HepG2 (cell line): ENCODE results near the gene CHD2. TPM values are rescaled to one million over a fixed set of nuclear protein-coding genes. Genes with fewer than 3 reads are reported as not detected.

ENCODE experiments used
- ATAC-seq: fragments of 200-7000 bp; cut with Tn5 transposase; 3 replicates; pipeline ENCODE4 v1.9.1; 2020; ENCODE audit warnings: mild to moderate bottlenecking, moderate library complexity
- BruUV-seq: library from RNA; stranded (reverse); fragments of 400-500 nt; replicated peaks from 2 replicates; lab custom pipeline; 2021; lab: Mats Ljungman, UMichigan
- CTCF ChIA-PET: fragments of 300-600 bp; formaldehyde crosslinking; extraction: SDS; loops from one replicate; lab custom pipeline; 2021; ENCODE audit warnings: low total read pairs, inconsistent platforms, low intra/inter-chr PET ratio; lab: Yijun Ruan, JAX
- POLR2A ChIA-PET: fragments of 350-600 bp; sonication (Branson Sonifier 250); formaldehyde crosslinking; loops from one replicate; lab custom pipeline; 2020; ENCODE audit warnings: antibody characterized with exemption, inconsistent platforms; lab: Yijun Ruan, JAX
- DNase-seq: peaks from one replicate; pipeline ENCODE4 v3.0.0-alpha.2; 2015; ENCODE audit warnings: low spot score
- FAIRE-seq: peaks from 3 replicates; lab custom pipeline; 2011; peaks lifted over from hg19 to GRCh38; lab: Jason Lieb, UNC
- H2AFZ ChIP-seq: one replicate; pipeline ENCODE4 v1.6.1; 2011; ENCODE audit warnings: low read length, inconsistent platforms
- H3K27ac ChIP-seq: fragments of 300-600 bp; 3 replicates; pipeline ENCODE4 v1.8.0; 2011; ENCODE audit warnings: mixed run types, mild to moderate bottlenecking, mixed read lengths, low read length, inconsistent platforms; ENCODE audit not compliant: insufficient read depth; ENCODE audit errors: extremely low read length
- H3K27me3 ChIP-seq, 2 experiments: fragments of 200-600 bp in 1 of 2; 2 replicates in 1 of 2; 3 replicates in 1 of 2; pipeline versions ENCODE4 v1.6.0 to v1.8.0; 2011; ENCODE audit warnings: low read length in 2 of 2, mild to moderate bottlenecking in 2 of 2, moderate library complexity in 2 of 2, inconsistent platforms in 1 of 2; ENCODE audit not compliant: insufficient read depth in 2 of 2, control insufficient read depth in 1 of 2
- H3K36me3 ChIP-seq, 2 experiments: fragments of 200-600 bp in 1 of 2; replicated peaks in 1 of 2; 2 replicates in 1 of 2; 3 replicates in 1 of 2; pipeline versions ENCODE4 v1.5.1 to v1.8.0; 2011; ENCODE audit warnings: low read length in 2 of 2, inconsistent platforms in 1 of 2; ENCODE audit not compliant: insufficient read depth in 2 of 2, control insufficient read depth in 1 of 2
- H3K4me1 ChIP-seq: 2 replicates; pipeline ENCODE4 v1.5.1; 2012; ENCODE audit warnings: low read length, inconsistent platforms; ENCODE audit not compliant: insufficient read depth
- H3K4me2 ChIP-seq: 2 replicates; pipeline ENCODE4 v1.6.0; 2011; ENCODE audit warnings: low read depth, low read length, inconsistent platforms
- H3K4me3 ChIP-seq, 3 experiments: fragments of 200-600 bp in 1 of 3; sonication (generic), shearing (Covaris generic) in 1 of 3; replicated peaks in 1 of 3; 2 replicates each; pipeline ENCODE4 v1.5.1; 2011 to 2016; ENCODE audit warnings: low read length in 3 of 3, inconsistent platforms in 2 of 3, low read depth in 2 of 3, mild to moderate bottlenecking in 2 of 3, control low read depth in 1 of 3, mixed read lengths in 1 of 3; ENCODE audit not compliant: insufficient read depth in 1 of 3
- H3K79me2 ChIP-seq: one replicate; pipeline ENCODE4 v1.6.1; 2011; ENCODE audit warnings: low read length, inconsistent platforms; ENCODE audit not compliant: insufficient read depth
- H3K9ac ChIP-seq: 2 replicates; pipeline ENCODE4 v1.6.0; 2011; ENCODE audit warnings: mild to moderate bottlenecking, low read depth, low read length, inconsistent platforms; ENCODE audit not compliant: insufficient read depth
- H3K9me3 ChIP-seq: 2 replicates; pipeline ENCODE4 v1.5.1; 2012; ENCODE audit warnings: mild to moderate bottlenecking, low read length
- H4K20me1 ChIP-seq: 2 replicates; pipeline ENCODE4 v1.6.0; 2011; ENCODE audit warnings: inconsistent platforms, mild to moderate bottlenecking, low read length, moderate library complexity; ENCODE audit not compliant: insufficient read depth
- ARHGAP35 ChIP-seq: sonication (generic); formaldehyde crosslinking; IDR thresholded peaks from 2 replicates; pipeline ENCODE4 v1.9.0; 2022; ENCODE audit warnings: mild to moderate bottlenecking, inconsistent platforms, moderate library complexity, missing genetic modification reagents, borderline replicate concordance
- FIP1L1 ChIP-seq: fragments of 200-400 bp; formaldehyde crosslinking; IDR thresholded peaks from 2 replicates; pipeline ENCODE4 v1.6.1; 2018; ENCODE audit warnings: low read depth, mild to moderate bottlenecking, low read length, moderate library complexity, borderline replicate concordance; ENCODE audit not compliant: insufficient read depth
- HOXA9 ChIP-seq: sonication (generic); formaldehyde crosslinking; IDR thresholded peaks from 2 replicates; pipeline ENCODE4 v1.8.1; 2022; ENCODE audit warnings: missing genetic modification reagents, mild to moderate bottlenecking, moderate library complexity, borderline replicate concordance
- MAFF ChIP-seq: IDR thresholded peaks from 2 replicates; pipeline ENCODE4 v1.6.1; 2011; ENCODE audit warnings: low read depth, low read length, improper control_type of control experiment
- NAIF1 ChIP-seq: sonication (generic); formaldehyde crosslinking; IDR thresholded peaks from 2 replicates; pipeline ENCODE4 v1.5.0; 2020; ENCODE audit warnings: mild to moderate bottlenecking, missing genetic modification reagents, borderline replicate concordance
- NCOA5 ChIP-seq: sonication (generic); formaldehyde crosslinking; IDR thresholded peaks from 2 replicates; pipeline ENCODE4 v1.4.0; 2020; ENCODE audit warnings: missing genetic modification reagents
- RFX1 ChIP-seq: fragments of 450-650 bp; IDR thresholded peaks from 2 replicates; pipeline ENCODE4 v1.6.1; 2017
- RXRA ChIP-seq: sonication (generic); formaldehyde crosslinking; IDR thresholded peaks from 2 replicates; pipeline ENCODE4 v1.5.1; 2020; ENCODE audit warnings: missing genetic modification reagents
- SALL1 ChIP-seq: sonication (generic); formaldehyde crosslinking; IDR thresholded peaks from 2 replicates; pipeline ENCODE4 v1.8.0; 2022; ENCODE audit warnings: mild to moderate bottlenecking, missing genetic modification reagents
- SMC3 ChIP-seq: IDR thresholded peaks from 2 replicates; pipeline ENCODE4 v1.6.1; 2011; ENCODE audit warnings: low read length, improper control_type of control experiment
- TAF1 ChIP-seq: sonication (generic); formaldehyde crosslinking; IDR thresholded peaks from 2 replicates; pipeline ENCODE4 v1.4.0; 2020; ENCODE audit warnings: missing genetic modification reagents
- ZFP36L1 ChIP-seq: sonication (generic); formaldehyde crosslinking; IDR thresholded peaks from 2 replicates; pipeline ENCODE4 v1.8.0; 2022; ENCODE audit warnings: mild to moderate bottlenecking, missing genetic modification reagents, moderate library complexity
- ZNF446 ChIP-seq: sonication (generic); formaldehyde crosslinking; IDR thresholded peaks from 2 replicates; pipeline ENCODE4 v1.5.0; 2020; ENCODE audit warnings: mild to moderate bottlenecking, missing genetic modification reagents
- ZNF460 ChIP-seq: sonication (generic); formaldehyde crosslinking; IDR thresholded peaks from 2 replicates; pipeline ENCODE4 v1.5.1; 2020; ENCODE audit warnings: missing genetic modification reagents, mild to moderate bottlenecking, borderline replicate concordance
- ZNF597 ChIP-seq: sonication (generic); formaldehyde crosslinking; IDR thresholded peaks from 2 replicates; pipeline ENCODE4 v1.5.0; 2020; ENCODE audit warnings: missing genetic modification reagents
- ZNF816 ChIP-seq: sonication (generic); formaldehyde crosslinking; IDR thresholded peaks from 2 replicates; pipeline ENCODE4 v1.8.0; 2022; ENCODE audit warnings: missing genetic modification reagents, mild to moderate bottlenecking, borderline replicate concordance
- ZSCAN9 ChIP-seq: IDR thresholded peaks from 2 replicates; pipeline ENCODE4 v1.6.1; 2016; ENCODE audit warnings: borderline replicate concordance
- WGBS: methylation state at CpG from one replicate; pipeline ENCODE4 v1.1.6; 2017; ENCODE audit warnings: low lambda C conversion rate; 5-methylcytosine and 5-hydroxymethylcytosine counted together
- in situ Hi-C: cut with HindIII; loops from 2 replicates; pipeline ENCODE4 v1.10.0; 2017; ENCODE audit warnings: low pct_unique_long_range_greater_than_20kb; ENCODE audit not compliant: extremely low pct_ligation_motif_present
- intact Hi-C: fragments of 100-400 bp; cut with micrococcal nuclease; formaldehyde crosslinking; loops from one replicate; pipeline ENCODE4 v1.10.0; 2022; ENCODE audit not compliant: unreplicated experiment
- polyA plus RNA-seq, 8 experiments: library from polyadenylated mRNA; depleted of rRNA in 3 of 8; stranded (reverse) in 7 of 8; unstranded in 1 of 8; fragments of >200 nt; fragmentation: Illumina TruSeq in 4 of 8; extraction: Trizol in 4 of 8; gene quantifications; 2 replicates each; pipeline versions ENCODE4 v1.2.1 to v1.2.3, GENCODE V29; 2011 to 2016; ENCODE audit warnings: low read depth in 4 of 8, missing spikeins in 1 of 8, mixed read lengths in 1 of 8; ENCODE audit not compliant: insufficient read depth in 1 of 8
- total RNA-seq, 5 experiments: library from RNA; depleted of rRNA; stranded (reverse); fragments of >200 nt; fragmentation: Illumina TruSeq; extraction: Trizol; gene quantifications; 2 replicates each; pipeline ENCODE4 v1.2.3, GENCODE V29; 2016; ENCODE audit warnings: low read depth in 1 of 5
- TF ChIP-seq, protein P1 (sequence below): sonication (generic); formaldehyde crosslinking; IDR thresholded peaks from 2 replicates; pipeline ENCODE4 v1.5.0; 2020; ENCODE audit warnings: mild to moderate bottlenecking, missing genetic modification reagents, borderline replicate concordance
- TF ChIP-seq, protein P2 (sequence below): sonication (generic); formaldehyde crosslinking; IDR thresholded peaks from 2 replicates; pipeline ENCODE4 v1.4.0; 2020; ENCODE audit warnings: mild to moderate bottlenecking, missing genetic modification reagents

The CHD2 gene
- total and polyA plus RNA-seq, 2 of the 13 experiments (the other 11 are each of a cell fraction or from before 2014, with no cell fraction given), result 54.0 to 54.1 TPM

DNA sequence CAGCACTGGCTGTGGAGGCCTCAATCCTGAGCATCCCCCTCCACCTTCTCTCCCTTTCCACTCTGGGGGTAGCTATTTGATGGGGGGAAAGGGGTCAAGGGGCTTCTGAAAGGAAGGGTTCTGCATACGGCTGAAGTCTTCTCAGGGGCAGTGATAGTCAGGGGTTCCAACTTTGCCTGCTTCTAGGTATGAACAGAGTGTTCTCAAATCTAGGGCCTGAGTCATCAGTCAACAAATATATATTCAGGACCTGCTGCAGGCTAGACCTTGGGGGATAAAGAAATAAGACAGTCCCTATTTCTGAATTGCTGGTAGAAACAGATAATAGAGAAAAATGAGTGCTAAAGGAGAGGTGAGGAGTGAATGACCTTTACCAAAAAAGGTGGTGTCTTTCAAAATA lies 176.1 kb downstream of the CHD2 start:
- in situ Hi-C loops (loop anchor here (25.0 kb wide), 1 partner anchor 261 kb away; no protein-coding TSS in a partner anchor), intact Hi-C loops (loop anchor here (1.0 kb wide), 1 partner anchor 16 kb away; no protein-coding TSS in a partner anchor)
- POLR2A ChIA-PET, result no interaction called here
- WGBS, result no CpG with 5 or more reads among the region's 1 CpG
- H3K9ac ChIP-seq, result no peak overlapping the region
- no peak for FAIRE-seq
- no peak overlapping the region for H3K27ac ChIP-seq
- H2AFZ ChIP-seq, result no peak overlapping the region
- H3K4me3 ChIP-seq, result no peak overlapping the region
- DNase-seq, result no peak
- H3K36me3 ChIP-seq, result no peaks in the 10 kb centered on the region
- no peak overlapping the region for H3K4me2 ChIP-seq
- no peaks in the 10 kb centered on the region for H3K4me1 ChIP-seq
- BruUV-seq, result no TSS peak
- ATAC-seq, result no peak
- H3K27me3 ChIP-seq, result peaks cover 15 to 89% of the 10 kb centered on the region in 2 experiments
- CTCF ChIA-PET, result no interaction called here
- no peaks in the 10 kb centered on the region for H3K79me2 ChIP-seq
- H4K20me1 ChIP-seq, result no peaks in the 10 kb centered on the region
- no peaks in the 10 kb centered on the region for H3K9me3 ChIP-seq
- TF ChIP-seq ZNF597 (CRISPR knock-in tag) (no peak), ZNF816 (no peak), ZNF460 (CRISPR knock-in tag) (no peak), MAFF (no peak), ZSCAN9 (CRISPR knock-in tag) (no peak), SMC3 (no peak), NCOA5 (no peak), RFX1 (no peak), ARHGAP35 (CRISPR knock-in tag) (no peak), ZFP36L1 (CRISPR knock-in tag) (no peak), RXRA (CRISPR knock-in tag) (no peak), TAF1 (CRISPR knock-in tag) (no peak), FIP1L1 (no peak), HOXA9 (CRISPR knock-in tag) (no peak), ZNF446 (CRISPR knock-in tag) (no peak), SALL1 (CRISPR knock-in tag) (no peak), NAIF1 (CRISPR knock-in tag) (no peak)
- TF ChIP-seq, protein P1, sequence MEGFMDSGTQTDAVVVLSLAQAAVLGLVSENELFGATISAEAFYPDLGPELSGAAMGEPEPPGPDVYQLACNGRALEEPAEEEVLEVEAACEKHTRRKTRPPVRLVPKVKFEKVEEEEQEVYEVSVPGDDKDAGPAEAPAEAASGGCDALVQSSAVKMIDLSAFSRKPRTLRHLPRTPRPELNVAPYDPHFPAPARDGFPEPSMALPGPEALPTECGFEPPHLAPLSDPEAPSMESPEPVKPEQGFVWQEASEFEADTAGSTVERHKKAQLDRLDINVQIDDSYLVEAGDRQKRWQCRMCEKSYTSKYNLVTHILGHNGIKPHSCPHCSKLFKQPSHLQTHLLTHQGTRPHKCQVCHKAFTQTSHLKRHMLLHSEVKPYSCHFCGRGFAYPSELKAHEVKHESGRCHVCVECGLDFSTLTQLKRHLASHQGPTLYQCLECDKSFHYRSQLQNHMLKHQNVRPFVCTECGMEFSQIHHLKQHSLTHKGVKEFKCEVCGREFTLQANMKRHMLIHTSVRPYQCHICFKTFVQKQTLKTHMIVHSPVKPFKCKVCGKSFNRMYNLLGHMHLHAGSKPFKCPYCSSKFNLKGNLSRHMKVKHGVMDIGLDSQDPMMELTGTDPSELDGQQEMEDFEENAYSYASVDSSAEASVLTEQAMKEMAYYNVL (CRISPR knock-in tag), result no peak
- TF ChIP-seq, protein P2, sequence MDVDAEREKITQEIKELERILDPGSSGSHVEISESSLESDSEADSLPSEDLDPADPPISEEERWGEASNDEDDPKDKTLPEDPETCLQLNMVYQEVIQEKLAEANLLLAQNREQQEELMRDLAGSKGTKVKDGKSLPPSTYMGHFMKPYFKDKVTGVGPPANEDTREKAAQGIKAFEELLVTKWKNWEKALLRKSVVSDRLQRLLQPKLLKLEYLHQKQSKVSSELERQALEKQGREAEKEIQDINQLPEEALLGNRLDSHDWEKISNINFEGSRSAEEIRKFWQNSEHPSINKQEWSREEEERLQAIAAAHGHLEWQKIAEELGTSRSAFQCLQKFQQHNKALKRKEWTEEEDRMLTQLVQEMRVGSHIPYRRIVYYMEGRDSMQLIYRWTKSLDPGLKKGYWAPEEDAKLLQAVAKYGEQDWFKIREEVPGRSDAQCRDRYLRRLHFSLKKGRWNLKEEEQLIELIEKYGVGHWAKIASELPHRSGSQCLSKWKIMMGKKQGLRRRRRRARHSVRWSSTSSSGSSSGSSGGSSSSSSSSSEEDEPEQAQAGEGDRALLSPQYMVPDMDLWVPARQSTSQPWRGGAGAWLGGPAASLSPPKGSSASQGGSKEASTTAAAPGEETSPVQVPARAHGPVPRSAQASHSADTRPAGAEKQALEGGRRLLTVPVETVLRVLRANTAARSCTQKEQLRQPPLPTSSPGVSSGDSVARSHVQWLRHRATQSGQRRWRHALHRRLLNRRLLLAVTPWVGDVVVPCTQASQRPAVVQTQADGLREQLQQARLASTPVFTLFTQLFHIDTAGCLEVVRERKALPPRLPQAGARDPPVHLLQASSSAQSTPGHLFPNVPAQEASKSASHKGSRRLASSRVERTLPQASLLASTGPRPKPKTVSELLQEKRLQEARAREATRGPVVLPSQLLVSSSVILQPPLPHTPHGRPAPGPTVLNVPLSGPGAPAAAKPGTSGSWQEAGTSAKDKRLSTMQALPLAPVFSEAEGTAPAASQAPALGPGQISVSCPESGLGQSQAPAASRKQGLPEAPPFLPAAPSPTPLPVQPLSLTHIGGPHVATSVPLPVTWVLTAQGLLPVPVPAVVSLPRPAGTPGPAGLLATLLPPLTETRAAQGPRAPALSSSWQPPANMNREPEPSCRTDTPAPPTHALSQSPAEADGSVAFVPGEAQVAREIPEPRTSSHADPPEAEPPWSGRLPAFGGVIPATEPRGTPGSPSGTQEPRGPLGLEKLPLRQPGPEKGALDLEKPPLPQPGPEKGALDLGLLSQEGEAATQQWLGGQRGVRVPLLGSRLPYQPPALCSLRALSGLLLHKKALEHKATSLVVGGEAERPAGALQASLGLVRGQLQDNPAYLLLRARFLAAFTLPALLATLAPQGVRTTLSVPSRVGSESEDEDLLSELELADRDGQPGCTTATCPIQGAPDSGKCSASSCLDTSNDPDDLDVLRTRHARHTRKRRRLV (CRISPR knock-in tag), result no peak
